ENCODE results near the gene SNX18. TPM values are rescaled to one million over a fixed set of nuclear protein-coding genes. Genes with fewer than 3 reads are reported as not detected.

Gene SNX18
- total RNA-seq, 1 experiment from 2014 or later = 16.0 TPM

GRCh38 chr5:54526604-54527288 lies 9.2 kb downstream of the SNX18 start:
- BruUV-seq (replicated peaks) = no TSS peak
- H3K36me3 ChIP-seq (ENCODE audit: control insufficient read depth in 1 of 2, insufficient read depth in 2 of 2, low read length in 2 of 2) = 0 out of 4 replicates have a peak, but pooled peaks cover 0 to 10% of the 10 kb centered on the region in 2 experiments
- H3K9me3 ChIP-seq (ENCODE audit: control insufficient read depth in 1 of 2, insufficient read depth in 1 of 2, low read depth in 1 of 2, low read length in 2 of 2) = no peaks in the 10 kb centered on the region
- no peak overlapping the region for H3K4me3 ChIP-seq (replicated peaks in 1 of 2; ENCODE audit: low read depth in 1 of 2, low read length in 2 of 2)
- DNase-seq (ENCODE audit: low read depth, low spot score) (no peak), ATAC-seq (no peak)
- H3K9me2 ChIP-seq (ENCODE audit: insufficient read depth) = no peaks in the 10 kb centered on the region
- POLR2A ChIA-PET = no interaction called here
- H3K79me2 ChIP-seq (ENCODE audit: insufficient read depth, low read length) = peaks cover 47% of the 10 kb centered on the region
- H3K27me3 ChIP-seq (ENCODE audit: insufficient read depth, low read length) = no peaks in the 10 kb centered on the region
- peaks cover 22% of the 10 kb centered on the region; the same call in 1 of the 2 replicates for H4K20me1 ChIP-seq (ENCODE audit: insufficient read depth)
- H3K4me2 ChIP-seq (ENCODE audit: low read length) = no peak overlapping the region
- H3K27ac ChIP-seq (ENCODE audit: low read depth, low read length) = no peak overlapping the region
- TF ChIP-seq SRF (IDR thresholded peaks at IDR 0.05; ENCODE audit: low read depth) = no peak
- TF ChIP-seq ZFX (IDR thresholded peaks at IDR 0.05) = no peak
- TF ChIP-seq MAX (IDR thresholded peaks at IDR 0.05) = no peak
- no peak for TF ChIP-seq TCF7L2 (IDR thresholded peaks at IDR 0.05; ENCODE audit: borderline replicate concordance, extremely low read depth, insufficient read depth, insufficient read length)
- TF ChIP-seq POLR2AphosphoS5 (IDR thresholded peaks at IDR 0.05; ENCODE audit: low read depth, low read length) = no peak
- TF ChIP-seq EGR1 (IDR thresholded peaks at IDR 0.05; ENCODE audit: low read depth) = no peak
- TF ChIP-seq ZNF274 (IDR thresholded peaks at IDR 0.05; ENCODE audit: low read depth, low read length) = no peak
- TF ChIP-seq ATF3 (IDR thresholded peaks at IDR 0.05) = no peak
- no peak for TF ChIP-seq POLR2A (IDR thresholded peaks at IDR 0.05; ENCODE audit: borderline replicate concordance, extremely low read depth, insufficient read depth, insufficient read length)
- no peak for TF ChIP-seq REST (IDR thresholded peaks at IDR 0.05; ENCODE audit: low read depth)
- TF ChIP-seq EZH2 (IDR thresholded peaks at IDR 0.05) = no peak
- no peak for TF ChIP-seq JUND (IDR thresholded peaks at IDR 0.05)
- TF ChIP-seq, protein P1, sequence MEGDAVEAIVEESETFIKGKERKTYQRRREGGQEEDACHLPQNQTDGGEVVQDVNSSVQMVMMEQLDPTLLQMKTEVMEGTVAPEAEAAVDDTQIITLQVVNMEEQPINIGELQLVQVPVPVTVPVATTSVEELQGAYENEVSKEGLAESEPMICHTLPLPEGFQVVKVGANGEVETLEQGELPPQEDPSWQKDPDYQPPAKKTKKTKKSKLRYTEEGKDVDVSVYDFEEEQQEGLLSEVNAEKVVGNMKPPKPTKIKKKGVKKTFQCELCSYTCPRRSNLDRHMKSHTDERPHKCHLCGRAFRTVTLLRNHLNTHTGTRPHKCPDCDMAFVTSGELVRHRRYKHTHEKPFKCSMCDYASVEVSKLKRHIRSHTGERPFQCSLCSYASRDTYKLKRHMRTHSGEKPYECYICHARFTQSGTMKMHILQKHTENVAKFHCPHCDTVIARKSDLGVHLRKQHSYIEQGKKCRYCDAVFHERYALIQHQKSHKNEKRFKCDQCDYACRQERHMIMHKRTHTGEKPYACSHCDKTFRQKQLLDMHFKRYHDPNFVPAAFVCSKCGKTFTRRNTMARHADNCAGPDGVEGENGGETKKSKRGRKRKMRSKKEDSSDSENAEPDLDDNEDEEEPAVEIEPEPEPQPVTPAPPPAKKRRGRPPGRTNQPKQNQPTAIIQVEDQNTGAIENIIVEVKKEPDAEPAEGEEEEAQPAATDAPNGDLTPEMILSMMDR (IDR thresholded peaks at IDR 0.05 in 2 of 3, conservative IDR thresholded peaks at IDR 0.05 in 1 of 3; ENCODE audit: borderline replicate concordance in 1 of 3, insufficient read depth in 1 of 3, low read depth in 2 of 3, low read length in 2 of 3) = no peak
- TF ChIP-seq YY1 (IDR thresholded peaks at IDR 0.05; ENCODE audit: extremely low read depth, insufficient replicate concordance, low read depth, low read length) = no peak
- TF ChIP-seq CBX3 (IDR thresholded peaks at IDR 0.05; ENCODE audit: low read depth) = no peak
- no peak for TF ChIP-seq FOSL1 (IDR thresholded peaks at IDR 0.05; ENCODE audit: low read depth)
- TF ChIP-seq SIN3A (IDR thresholded peaks at IDR 0.05; ENCODE audit: low read depth) = no peak
- TF ChIP-seq, protein P2, sequence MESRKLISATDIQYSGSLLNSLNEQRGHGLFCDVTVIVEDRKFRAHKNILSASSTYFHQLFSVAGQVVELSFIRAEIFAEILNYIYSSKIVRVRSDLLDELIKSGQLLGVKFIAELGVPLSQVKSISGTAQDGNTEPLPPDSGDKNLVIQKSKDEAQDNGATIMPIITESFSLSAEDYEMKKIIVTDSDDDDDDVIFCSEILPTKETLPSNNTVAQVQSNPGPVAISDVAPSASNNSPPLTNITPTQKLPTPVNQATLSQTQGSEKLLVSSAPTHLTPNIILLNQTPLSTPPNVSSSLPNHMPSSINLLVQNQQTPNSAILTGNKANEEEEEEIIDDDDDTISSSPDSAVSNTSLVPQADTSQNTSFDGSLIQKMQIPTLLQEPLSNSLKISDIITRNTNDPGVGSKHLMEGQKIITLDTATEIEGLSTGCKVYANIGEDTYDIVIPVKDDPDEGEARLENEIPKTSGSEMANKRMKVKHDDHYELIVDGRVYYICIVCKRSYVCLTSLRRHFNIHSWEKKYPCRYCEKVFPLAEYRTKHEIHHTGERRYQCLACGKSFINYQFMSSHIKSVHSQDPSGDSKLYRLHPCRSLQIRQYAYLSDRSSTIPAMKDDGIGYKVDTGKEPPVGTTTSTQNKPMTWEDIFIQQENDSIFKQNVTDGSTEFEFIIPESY (IDR thresholded peaks at IDR 0.05; ENCODE audit: extremely low read depth, insufficient replicate concordance, low read length) = no peak
- no peak for TF ChIP-seq ELF1 (IDR thresholded peaks at IDR 0.05; ENCODE audit: borderline replicate concordance, low read depth)
- TF ChIP-seq SP1 (IDR thresholded peaks at IDR 0.05; ENCODE audit: low read depth) = no peak
- H3K4me1 ChIP-seq (ENCODE audit: control insufficient read depth in 1 of 2, insufficient read depth in 2 of 2, low read length in 2 of 2) = peaks cover 17 to 21% of the 10 kb centered on the region in 2 experiments
- intact Hi-C loops (cut with micrococcal nuclease) = no loop called here
- RAD21 ChIA-PET (ENCODE audit: low non-redundant PET in 1 of 2, low total read pairs in 2 of 2, uncharacterized antibody in 2 of 2, unreplicated experiment in 2 of 2) = no interaction called here
- CTCF ChIA-PET = no interaction called here
- no peak overlapping the region for H3K9ac ChIP-seq (ENCODE audit: low read length)
- no peak overlapping the region for H2AFZ ChIP-seq (ENCODE audit: low read depth, low read length, poor library complexity, severe bottlenecking)
